ENCODE results near the gene C4orf50.
"Not testable (repeated sequence)": the region's sequence is repeated elsewhere in the genome, so short reads cannot be mapped to it uniquely, and the experiment has no call there.

C4orf50 gene

GRCh38 chr4:5954056-5954760, 64.0 kb downstream of the C4orf50 start:
- no peak for DNase-seq
- Histone ChIP-seq H3K27me3 (ENCODE audit: insufficient read depth, low read length, poor library complexity) (no peaks in the 10 kb centered on the region), H3K4me3 (ENCODE audit: low read depth in 1 of 2, low read length in 2 of 2) (no peak overlapping the region), H3K27ac (ENCODE audit: low read length) (no peak overlapping the region), H3K9ac (ENCODE audit: low read depth, low read length) (no peak overlapping the region), H4K20me1 (ENCODE audit: insufficient read depth, low read length) (no peaks in the 10 kb centered on the region), H2AFZ (ENCODE audit: low read depth, low read length) (no peak overlapping the region), H3K4me1 (ENCODE audit: insufficient read depth, low read length) (no peaks in the 10 kb centered on the region), H3K9me3 (ENCODE audit: insufficient read depth, low read length, severe bottlenecking) (no peaks in the 10 kb centered on the region), H3K79me2 (ENCODE audit: insufficient read depth, low read length) (no peaks in the 10 kb centered on the region), H3K4me2 (ENCODE audit: insufficient read depth, low read length) (no peak overlapping the region), H3K36me3 (ENCODE audit: insufficient read depth, low read length) (no peaks in the 10 kb centered on the region)
- ATAC-seq (ENCODE audit: insufficient read depth, low read depth): no peak
- no peak for TF ChIP-seq EZH2 (IDR thresholded peaks at IDR 0.05; ENCODE audit: borderline replicate concordance, low read depth, low read length, severe bottlenecking)
- TF ChIP-seq CTCF (IDR thresholded peaks at IDR 0.05; ENCODE audit: borderline replicate concordance, extremely low read depth, low read length, poor library complexity, severe bottlenecking): no peak

- TF ChIP-seq EZH2 (IDR thresholded peaks at IDR 0.05; ENCODE audit: borderline replicate concordance, low read depth, low read length, severe bottlenecking) (no peak), CTCF (IDR thresholded peaks at IDR 0.05; ENCODE audit: borderline replicate concordance, extremely low read depth, low read length, poor library complexity, severe bottlenecking) (no peak)
- Histone ChIP-seq H2AFZ (ENCODE audit: low read depth, low read length) (no peak overlapping the region), H3K4me3 (ENCODE audit: low read depth in 1 of 2, low read length in 2 of 2) (no peak overlapping the region), H3K27me3 (ENCODE audit: insufficient read depth, low read length, poor library complexity) (no peaks in the 10 kb centered on the region), H3K9ac (ENCODE audit: low read depth, low read length) (no peak overlapping the region), H3K36me3 (ENCODE audit: insufficient read depth, low read length) (no peaks in the 10 kb centered on the region), H3K79me2 (ENCODE audit: insufficient read depth, low read length) (no peaks in the 10 kb centered on the region), H4K20me1 (ENCODE audit: insufficient read depth, low read length) (no peaks in the 10 kb centered on the region), H3K4me2 (ENCODE audit: insufficient read depth, low read length) (no peak overlapping the region), H3K9me3 (ENCODE audit: insufficient read depth, low read length, severe bottlenecking) (no peaks in the 10 kb centered on the region), H3K27ac (ENCODE audit: low read length) (no peak overlapping the region), H3K4me1 (ENCODE audit: insufficient read depth, low read length) (no peaks in the 10 kb centered on the region)
- ATAC-seq (ENCODE audit: insufficient read depth, low read depth) (no peak), DNase-seq (no peak)
Observed at GRCh38 chr4:5952975-5953951, 65.0 kb downstream of the C4orf50 start.

- H3K9me3 ChIP-seq (ENCODE audit: insufficient read depth, low read length, severe bottlenecking): no peaks in the 10 kb centered on the region
- H3K27ac ChIP-seq (ENCODE audit: low read length): no peak overlapping the region
- DNase-seq (no peak), ATAC-seq (ENCODE audit: insufficient read depth, low read depth) (no peak)
- no peaks in the 10 kb centered on the region for H3K27me3 ChIP-seq (ENCODE audit: insufficient read depth, low read length, poor library complexity)
- H3K36me3 ChIP-seq (ENCODE audit: insufficient read depth, low read length): no peaks in the 10 kb centered on the region
- H3K4me3 ChIP-seq (ENCODE audit: low read depth in 1 of 2, low read length in 2 of 2): no peak overlapping the region
- H3K9ac ChIP-seq (ENCODE audit: low read depth, low read length): no peak overlapping the region
- no peak overlapping the region for H2AFZ ChIP-seq (ENCODE audit: low read depth, low read length)
- H3K4me2 ChIP-seq (ENCODE audit: insufficient read depth, low read length): no peak overlapping the region
- no peaks in the 10 kb centered on the region for H3K4me1 ChIP-seq (ENCODE audit: insufficient read depth, low read length)
- no peaks in the 10 kb centered on the region for H3K79me2 ChIP-seq (ENCODE audit: insufficient read depth, low read length)
- no peaks in the 10 kb centered on the region; the same call in 1 of the 2 replicates for H4K20me1 ChIP-seq (ENCODE audit: insufficient read depth, low read length)
- TF ChIP-seq CTCF (IDR thresholded peaks at IDR 0.05; ENCODE audit: borderline replicate concordance, extremely low read depth, low read length, poor library complexity, severe bottlenecking) (no peak), EZH2 (IDR thresholded peaks at IDR 0.05; ENCODE audit: borderline replicate concordance, low read depth, low read length, severe bottlenecking) (no peak)
Observed at GRCh38 chr4:5952286-5952974, 65.8 kb downstream of the C4orf50 start.

GRCh38 chr4:5946653-5947052, 71.6 kb downstream of the C4orf50 start:
- H3K4me1 ChIP-seq (ENCODE audit: insufficient read depth, low read length); H2AFZ ChIP-seq (ENCODE audit: low read depth, low read length); H3K79me2 ChIP-seq (ENCODE audit: insufficient read depth, low read length); H3K9ac ChIP-seq (ENCODE audit: low read depth, low read length); H4K20me1 ChIP-seq (ENCODE audit: insufficient read depth, low read length); H3K4me2 ChIP-seq (ENCODE audit: insufficient read depth, low read length); H3K36me3 ChIP-seq (ENCODE audit: insufficient read depth, low read length); DNase-seq; H3K9me3 ChIP-seq (ENCODE audit: insufficient read depth, low read length, severe bottlenecking); H3K4me3 ChIP-seq (ENCODE audit: low read depth in 1 of 2, low read length in 2 of 2); ATAC-seq (ENCODE audit: insufficient read depth, low read depth); H3K27ac ChIP-seq (ENCODE audit: low read length); H3K27me3 ChIP-seq (ENCODE audit: insufficient read depth, low read length, poor library complexity): not testable (repeated sequence)

Data from DND-41 (cell line).